DOHH2 (cell line): ENCODE measurements around the gene KISS1R.

Experiments used
- H3F3A ChIP-seq: fragments of 200-600 bp; sonication (generic), shearing (Covaris generic); 2 replicates; pipeline ENCODE4 v1.6.0; 2016; ENCODE audit warnings: antibody characterized with exemption, mild to moderate bottlenecking; ENCODE audit not compliant: control insufficient read depth, insufficient read depth
- H3K27ac ChIP-seq: fragments of 200-600 bp; sonication (generic); 2 replicates; pipeline ENCODE4 v1.5.1; 2014; ENCODE audit warnings: low read depth, mild to moderate bottlenecking, low read length, moderate library complexity
- H3K27me3 ChIP-seq: fragments of 200-600 bp; sonication (generic); 2 replicates; pipeline ENCODE4 v1.6.1; 2014; ENCODE audit warnings: mild to moderate bottlenecking, low read length, mixed read lengths; ENCODE audit not compliant: control insufficient read depth
- H3K36me3 ChIP-seq: fragments of 200-600 bp; sonication (generic); 2 replicates; pipeline ENCODE4 v1.6.1; 2014; ENCODE audit warnings: mild to moderate bottlenecking, low read length, moderate library complexity, mixed read lengths; ENCODE audit not compliant: control insufficient read depth
- H3K4me1 ChIP-seq: fragments of 200-600 bp; sonication (generic); 2 replicates; pipeline ENCODE4 v1.6.1; 2014; ENCODE audit warnings: mild to moderate bottlenecking, low read length, mixed read lengths; ENCODE audit not compliant: control insufficient read depth
- H3K4me2 ChIP-seq: fragments of 200-600 bp; sonication (generic); 2 replicates; pipeline ENCODE4 v1.6.0; 2014; ENCODE audit warnings: mild to moderate bottlenecking, low read length, moderate library complexity
- H3K4me3 ChIP-seq: fragments of 200-600 bp; sonication (generic); 2 replicates; pipeline ENCODE4 v1.5.1; 2014; ENCODE audit warnings: mild to moderate bottlenecking, low read length, mixed read lengths
- H3K79me2 ChIP-seq: fragments of 200-600 bp; sonication (generic); 2 replicates; pipeline ENCODE4 v1.6.1; 2014; ENCODE audit warnings: mild to moderate bottlenecking, low read length, mixed read lengths; ENCODE audit not compliant: control insufficient read depth
- H3K9me2 ChIP-seq: fragments of 200-600 bp; sonication (generic); replicated peaks from 2 replicates; pipeline ENCODE4 v1.6.1; 2014; ENCODE audit warnings: mild to moderate bottlenecking, low read length, mixed read lengths; ENCODE audit not compliant: control insufficient read depth
- H3K9me3 ChIP-seq: fragments of 200-600 bp; sonication (generic); 2 replicates; pipeline ENCODE4 v1.6.1; 2014; ENCODE audit warnings: antibody characterized with exemption, low read length, mixed read lengths; ENCODE audit not compliant: control insufficient read depth, insufficient read depth
- H4K20me1 ChIP-seq: fragments of 200-600 bp; sonication (generic); 2 replicates; pipeline ENCODE4 v1.6.0; 2014; ENCODE audit warnings: low read depth, mild to moderate bottlenecking, antibody characterized with exemption, low read length, moderate library complexity; ENCODE audit not compliant: control insufficient read depth, insufficient read depth
- EZH2phosphoT487 ChIP-seq: fragments of 200-600 bp; sonication (generic); IDR thresholded peaks from 2 replicates; pipeline ENCODE4 v1.6.1; 2017; ENCODE audit warnings: borderline replicate concordance, mild to moderate bottlenecking, antibody characterized with exemption, low read length, moderate library complexity, mixed read lengths
- TF ChIP-seq, protein P1 (sequence below): fragments of 200-600 bp; sonication (generic); IDR thresholded peaks from one replicate; pipeline ENCODE4 v1.5.1; 2014; ENCODE audit warnings: antibody characterized with exemption, mild to moderate bottlenecking, low read depth, low read length; ENCODE audit not compliant: poor library complexity, severe bottlenecking

The KISS1R gene

DNA sequence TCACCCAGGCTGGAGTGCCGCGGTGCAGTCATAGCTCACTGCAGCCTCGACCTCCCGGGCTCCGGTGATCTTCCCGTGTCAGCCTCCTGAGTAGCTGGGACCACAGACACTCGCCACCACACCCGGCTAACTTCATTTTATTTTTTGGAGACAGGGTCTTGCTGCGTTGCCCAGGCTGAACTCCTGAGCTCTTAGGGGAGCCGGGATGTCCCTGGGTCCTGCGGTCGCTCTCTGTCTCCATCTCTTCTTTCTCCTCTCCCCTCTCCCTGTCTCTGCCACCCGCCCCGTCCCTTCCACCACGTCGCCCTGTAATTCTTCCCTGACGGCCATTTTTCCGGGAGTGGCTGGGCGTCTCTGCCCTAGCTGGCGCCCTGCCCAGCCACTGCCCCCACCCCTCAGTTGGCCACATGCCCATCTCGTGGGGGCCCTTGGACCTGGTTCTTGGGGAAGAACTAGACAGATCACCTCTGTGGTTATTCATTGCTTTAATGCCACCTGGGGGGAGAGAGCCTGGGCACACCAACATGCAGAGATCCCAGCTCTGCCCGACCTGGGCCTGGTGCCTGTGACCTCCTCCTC, 27.6 kb downstream of the KISS1R start:
- Histone ChIP-seq H3K27me3 (peaks cover 42% of the 10 kb centered on the region), H3F3A (no peaks in the 10 kb centered on the region), H3K9me3 (no peaks in the 10 kb centered on the region), H3K27ac (no peak overlapping the region), H4K20me1 (no peaks in the 10 kb centered on the region; the same call in 1 of the 2 replicates), H3K4me3 (no peak overlapping the region), H3K4me2 (no peak overlapping the region), H3K9me2 (no peaks in the 10 kb centered on the region), H3K79me2 (no peaks in the 10 kb centered on the region), H3K36me3 (no peaks in the 10 kb centered on the region), H3K4me1 (peaks cover 31% of the 10 kb centered on the region)
- no peak for TF ChIP-seq EZH2phosphoT487
- TF ChIP-seq, protein P1, sequence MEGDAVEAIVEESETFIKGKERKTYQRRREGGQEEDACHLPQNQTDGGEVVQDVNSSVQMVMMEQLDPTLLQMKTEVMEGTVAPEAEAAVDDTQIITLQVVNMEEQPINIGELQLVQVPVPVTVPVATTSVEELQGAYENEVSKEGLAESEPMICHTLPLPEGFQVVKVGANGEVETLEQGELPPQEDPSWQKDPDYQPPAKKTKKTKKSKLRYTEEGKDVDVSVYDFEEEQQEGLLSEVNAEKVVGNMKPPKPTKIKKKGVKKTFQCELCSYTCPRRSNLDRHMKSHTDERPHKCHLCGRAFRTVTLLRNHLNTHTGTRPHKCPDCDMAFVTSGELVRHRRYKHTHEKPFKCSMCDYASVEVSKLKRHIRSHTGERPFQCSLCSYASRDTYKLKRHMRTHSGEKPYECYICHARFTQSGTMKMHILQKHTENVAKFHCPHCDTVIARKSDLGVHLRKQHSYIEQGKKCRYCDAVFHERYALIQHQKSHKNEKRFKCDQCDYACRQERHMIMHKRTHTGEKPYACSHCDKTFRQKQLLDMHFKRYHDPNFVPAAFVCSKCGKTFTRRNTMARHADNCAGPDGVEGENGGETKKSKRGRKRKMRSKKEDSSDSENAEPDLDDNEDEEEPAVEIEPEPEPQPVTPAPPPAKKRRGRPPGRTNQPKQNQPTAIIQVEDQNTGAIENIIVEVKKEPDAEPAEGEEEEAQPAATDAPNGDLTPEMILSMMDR: no peak

DNA sequence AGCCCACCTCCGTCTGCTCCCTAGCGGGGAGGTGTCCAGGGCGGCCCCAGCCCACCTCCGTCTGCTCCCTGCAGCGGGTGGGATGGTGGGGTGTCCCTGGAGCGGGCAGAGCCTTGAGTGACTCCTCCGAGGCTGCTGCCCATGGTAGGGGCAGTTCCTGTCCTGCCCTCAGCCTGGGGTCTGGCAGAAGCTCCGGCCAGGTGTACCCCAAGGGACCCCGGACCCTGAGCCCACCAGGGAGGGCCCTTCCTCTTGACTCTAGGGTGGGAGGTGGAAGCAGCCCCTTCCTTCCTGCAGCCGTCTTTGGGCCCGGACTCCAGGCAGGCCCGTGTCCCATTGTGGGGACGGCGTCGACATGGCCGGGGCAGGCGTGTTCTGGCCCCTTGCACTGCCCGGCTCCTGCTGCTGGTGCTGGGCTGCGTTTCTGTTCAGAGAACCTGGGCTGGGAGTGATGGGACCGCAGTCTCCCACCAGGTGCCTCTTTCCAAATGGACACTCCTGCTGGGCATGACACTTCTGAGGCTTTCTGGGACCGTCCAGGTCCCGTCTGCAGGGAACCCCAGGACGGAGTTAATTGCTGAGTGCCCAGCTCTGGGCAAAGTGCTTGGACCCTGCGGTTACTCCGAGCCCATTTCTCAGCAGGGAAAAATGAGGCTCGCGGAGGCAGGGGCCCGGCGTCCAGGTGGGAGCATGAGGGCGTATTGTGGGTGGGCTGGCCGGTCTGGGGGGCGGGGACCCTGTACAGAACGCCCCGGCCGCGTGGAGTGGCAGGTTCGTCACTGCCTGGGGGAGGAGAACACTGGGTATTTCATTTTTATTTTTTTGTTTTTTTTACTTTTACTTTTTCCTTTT, 28.5 kb downstream of the KISS1R start:
- Histone ChIP-seq H3K4me3 (no peak overlapping the region), H3K4me1 (peaks cover 32% of the 10 kb centered on the region), H3K36me3 (no peaks in the 10 kb centered on the region), H3K9me2 (no peaks in the 10 kb centered on the region), H4K20me1 (no peaks in the 10 kb centered on the region; the same call in 1 of the 2 replicates), H3K9me3 (no peaks in the 10 kb centered on the region), H3K27me3 (peaks cover 40% of the 10 kb centered on the region), H3K79me2 (no peaks in the 10 kb centered on the region), H3F3A (no peaks in the 10 kb centered on the region), H3K27ac (no peak overlapping the region), H3K4me2 (no peak overlapping the region)
- TF ChIP-seq, protein P1: no peak
- TF ChIP-seq EZH2phosphoT487: no peak

DNA sequence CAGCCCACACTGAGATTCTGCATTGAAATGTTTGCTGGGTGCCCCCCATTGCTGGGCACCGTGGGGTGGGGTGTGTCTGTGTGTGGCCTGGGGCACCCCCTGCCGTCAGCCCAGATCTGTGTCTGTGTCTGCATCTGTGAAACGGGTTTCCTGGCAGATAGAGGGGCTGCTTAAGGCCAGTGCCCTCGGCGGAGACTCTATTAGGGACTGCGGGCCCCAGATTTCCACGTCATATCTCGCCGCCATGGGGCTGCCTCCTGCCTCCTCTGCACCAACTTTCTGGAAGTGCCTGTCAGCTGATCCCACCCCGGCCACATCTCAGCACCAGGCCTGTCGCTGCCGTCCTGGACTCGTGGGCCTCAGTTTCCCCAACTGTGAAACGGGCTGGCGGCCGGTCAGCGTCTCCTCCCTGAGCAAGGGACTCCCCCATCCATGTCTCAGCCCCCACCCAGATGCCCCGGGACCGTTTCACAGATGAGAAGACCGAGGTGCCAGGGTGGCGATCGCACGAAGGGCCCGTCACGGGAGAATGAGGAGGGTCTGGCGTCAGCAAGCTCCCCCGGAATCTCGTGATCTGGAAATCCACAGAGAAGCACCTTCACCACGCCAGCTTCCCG, 30.1 kb downstream of the KISS1R start:
- H3K4me2 ChIP-seq: peak overlapping the region; percentile 64
- TF ChIP-seq, protein P1: peak; percentile 16
- no peak for TF ChIP-seq EZH2phosphoT487
- peak overlapping the region; percentile 11; the same call in 1 of the 2 replicates for H3K27ac ChIP-seq
- no peaks in the 10 kb centered on the region for H3F3A ChIP-seq
- peaks cover 41% of the 10 kb centered on the region for H3K4me1 ChIP-seq
- no peaks in the 10 kb centered on the region for H3K9me2 ChIP-seq
- H3K9me3 ChIP-seq: no peaks in the 10 kb centered on the region
- H4K20me1 ChIP-seq: no peaks in the 10 kb centered on the region; the same call in 1 of the 2 replicates
- no peaks in the 10 kb centered on the region for H3K79me2 ChIP-seq
- H3K4me3 ChIP-seq: peak overlapping the region; percentile 52
- H3K36me3 ChIP-seq: no peaks in the 10 kb centered on the region
- peaks cover 42% of the 10 kb centered on the region for H3K27me3 ChIP-seq
